ENCODE measurements around the gene GNAZ.

Gene GNAZ

GRCh38 chr22:23065069-23065451 is 5.3 kb upstream of the GNAZ start:
- DNase-seq: no peak

- peak; percentile 5 for DNase-seq
These were observed 4.7 kb upstream of the GNAZ start for GRCh38 chr22:23065495-23066122.

DNA sequence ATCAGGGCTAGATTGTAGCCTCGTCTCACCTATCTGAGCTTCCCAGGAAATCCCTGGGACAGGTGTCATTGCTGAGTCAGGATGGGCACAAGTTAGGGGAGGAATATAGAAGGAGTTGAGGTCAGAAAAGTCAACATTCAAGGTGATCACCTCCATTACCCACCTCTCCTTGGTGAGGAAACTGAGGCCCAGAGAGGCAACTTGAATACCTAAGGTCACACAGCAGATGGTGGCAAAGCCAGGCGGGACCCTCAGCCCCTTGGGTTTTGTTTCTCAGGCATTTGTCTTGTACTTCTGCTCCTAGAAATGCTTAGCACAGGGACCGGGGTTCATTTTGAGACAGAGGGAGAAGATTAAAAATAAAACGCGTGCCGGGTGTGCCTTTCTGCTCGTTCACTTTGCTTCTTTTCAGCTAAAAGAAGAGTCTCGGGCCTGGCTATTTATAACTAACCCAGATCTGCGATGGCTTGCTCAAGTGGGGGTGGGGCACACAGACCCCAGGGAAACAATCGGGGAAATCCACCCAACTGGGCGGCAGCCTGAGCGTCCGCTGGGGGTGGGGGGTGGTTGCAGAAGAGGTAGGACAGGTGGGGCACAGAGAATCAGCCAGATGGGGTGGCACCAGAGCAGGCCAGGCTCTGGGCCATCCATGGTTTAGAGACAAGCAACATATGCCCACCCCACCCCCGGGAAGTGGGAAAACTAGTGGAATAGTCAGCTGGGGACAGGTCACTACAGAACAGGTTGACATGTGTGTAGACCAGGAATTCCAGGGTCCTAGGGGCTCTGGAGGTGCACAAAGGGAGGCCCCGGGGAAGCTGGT is 3.9 kb upstream of the GNAZ start:
- peak; percentile 21 for DNase-seq

GRCh38 chr22:23067023-23067650 is 3.2 kb upstream of the GNAZ start:
- DNase-seq: peak; percentile 20

DNA sequence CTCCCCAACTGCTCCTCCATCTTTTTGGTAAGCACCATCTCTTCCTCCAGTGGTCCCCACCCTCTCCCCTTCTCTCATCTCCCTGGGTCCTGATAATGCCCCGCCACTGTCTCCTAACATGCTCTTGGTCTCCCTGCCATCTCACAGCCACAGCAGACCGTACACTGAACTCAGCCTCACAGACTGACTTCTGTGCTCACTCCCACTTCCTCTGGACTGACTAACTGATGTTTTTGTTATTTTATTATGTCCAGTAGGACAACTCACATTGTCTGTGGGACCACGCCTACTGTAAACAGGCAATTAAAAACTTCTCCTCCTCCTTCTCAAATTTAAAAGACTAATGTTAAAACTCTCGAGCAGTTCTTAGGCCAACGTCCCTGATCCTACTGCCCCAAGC is 2.6 kb upstream of the GNAZ start:
- DNase-seq: peak; percentile 3

DNA sequence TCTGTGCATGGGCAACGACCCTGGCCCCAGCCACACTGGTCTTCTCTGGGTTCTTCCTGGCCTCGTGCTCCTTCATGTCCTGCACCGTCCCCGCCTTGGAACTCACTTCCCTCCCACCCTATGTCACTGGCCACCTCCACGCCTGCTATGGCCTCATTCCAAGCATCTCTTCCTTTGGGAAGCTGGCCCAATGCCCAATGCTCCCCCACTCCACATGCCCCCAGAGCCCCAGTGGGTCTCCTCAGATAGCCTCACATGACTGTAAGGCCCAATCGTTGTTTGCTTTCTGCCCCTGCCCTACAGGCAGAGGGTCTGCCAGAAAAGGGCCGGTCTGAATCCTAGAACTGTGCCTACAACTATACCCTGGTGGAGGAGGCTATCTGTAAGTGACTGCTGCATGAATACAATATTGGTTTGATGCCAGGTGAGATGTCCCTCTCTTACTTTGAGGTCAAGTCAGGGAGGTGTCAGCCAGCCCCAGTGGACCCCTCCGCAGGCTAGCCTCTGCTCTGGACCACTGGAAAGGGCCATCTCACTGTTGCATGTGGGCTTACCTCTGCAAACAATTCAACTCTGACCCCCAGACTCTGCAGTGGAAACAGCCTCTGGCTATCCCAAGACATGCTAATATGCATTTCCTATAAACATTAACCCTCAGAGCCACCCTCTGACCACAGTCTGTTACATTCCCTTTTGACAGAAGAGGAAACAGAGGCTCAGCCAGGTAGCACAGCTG is 2.1 kb upstream of the GNAZ start:
- DNase-seq: peak; percentile 20

DNA sequence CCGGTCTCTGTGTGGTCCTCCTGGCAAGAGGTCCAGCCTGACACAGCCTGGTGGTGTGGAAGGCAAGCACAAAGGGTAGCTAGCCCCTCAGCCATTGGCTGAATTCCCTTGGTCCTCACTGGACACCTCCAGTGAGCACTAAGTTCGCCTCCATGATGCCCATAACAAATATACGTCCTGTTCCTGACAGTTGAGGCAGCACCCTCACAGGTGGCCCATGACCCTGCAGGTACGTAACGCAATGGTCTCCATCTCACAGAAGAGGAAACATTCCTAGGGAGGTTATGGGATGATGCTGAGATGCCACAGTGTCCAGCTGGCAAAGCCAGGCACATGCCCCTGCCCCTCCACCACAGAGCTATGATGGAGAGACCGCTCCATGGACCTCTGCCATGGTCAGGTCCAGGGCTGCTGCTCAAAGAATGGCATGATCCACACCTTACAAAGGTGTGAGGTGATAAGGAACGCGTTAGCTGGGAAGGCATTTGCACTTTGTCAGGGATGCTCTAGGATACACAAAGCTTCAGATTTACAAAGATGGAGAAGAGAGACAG is 1.4 kb upstream of the GNAZ start:
- DNase-seq: peak; percentile 25

- DNase-seq: peak; percentile 95
These were observed 589 bp upstream of the GNAZ start for GRCh38 chr22:23069502-23070357.

DNA sequence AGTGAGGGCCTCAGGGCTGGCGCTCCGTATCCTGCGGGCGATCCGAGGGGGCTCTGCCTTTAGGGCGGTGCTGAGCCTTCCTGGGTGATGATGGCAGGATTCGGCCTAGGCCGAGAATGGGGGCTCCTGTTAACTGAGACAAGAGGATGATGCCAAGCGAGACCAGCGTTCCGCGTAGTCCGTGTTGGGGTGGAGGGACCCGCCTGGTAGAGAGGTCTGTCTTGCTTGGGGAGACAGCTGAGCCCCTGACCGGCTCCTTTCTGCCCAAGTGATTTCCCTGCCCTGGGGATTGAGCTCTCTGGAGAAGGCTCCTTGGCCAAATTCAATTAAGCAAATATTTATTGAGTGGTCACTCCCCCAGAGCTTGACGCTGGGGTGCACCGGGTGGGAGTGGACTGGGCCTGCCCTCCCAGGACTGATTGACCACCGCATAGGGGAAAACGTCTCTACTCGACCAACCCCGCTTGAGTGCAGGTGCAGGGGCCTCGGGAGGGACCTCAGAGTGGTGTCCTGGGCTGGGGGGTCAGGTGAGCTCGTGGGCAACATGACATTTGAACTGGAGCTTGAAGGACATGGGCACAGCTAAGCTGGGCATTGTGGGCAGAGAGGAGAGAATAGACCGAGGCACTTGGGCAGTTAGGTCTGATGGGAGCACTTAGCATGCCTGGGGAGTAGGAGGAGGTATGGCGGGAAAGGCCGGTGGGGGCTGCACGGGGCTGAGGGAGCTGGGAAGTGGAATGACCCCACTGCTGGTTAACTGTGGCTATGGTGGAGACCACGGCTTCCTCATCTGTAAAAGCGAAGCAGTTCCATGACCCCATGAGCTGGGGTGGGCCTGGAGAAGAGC is 1.1 kb downstream of the GNAZ start:
- peak; percentile 29 for DNase-seq

- DNase-seq: no peak
These were observed 2.0 kb downstream of the GNAZ start for GRCh38 chr22:23072077-23072910.

DNA sequence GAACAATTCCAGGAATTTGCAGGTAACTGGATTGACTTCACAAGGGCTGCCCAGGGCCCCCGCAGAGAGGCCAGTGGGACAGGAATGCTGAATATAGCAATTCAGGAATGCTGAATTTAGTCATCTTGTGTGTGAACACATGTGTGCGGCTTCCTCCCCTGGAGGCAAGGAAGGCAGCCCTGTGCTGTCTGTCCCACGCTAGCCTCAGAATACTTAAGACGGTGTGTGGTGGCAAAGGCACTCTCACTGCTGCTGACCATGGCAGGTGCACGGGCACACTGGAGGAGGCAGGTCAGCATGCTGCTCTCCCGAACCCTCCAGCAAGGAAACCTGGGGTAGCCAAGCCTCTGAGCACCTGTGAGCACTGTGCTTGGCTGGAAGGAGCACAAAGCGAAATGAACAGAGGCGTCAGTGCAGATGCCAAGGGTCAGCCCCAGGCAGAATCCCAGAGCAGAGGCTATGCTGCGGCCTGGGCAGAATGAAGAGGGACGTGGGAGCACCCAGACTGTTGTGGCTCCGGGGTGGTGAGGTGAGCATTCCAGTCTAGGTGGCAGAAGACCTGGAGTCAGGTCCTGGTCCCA is 2.7 kb downstream of the GNAZ start:
- no peak for DNase-seq

GRCh38 chr22:23073526-23074229 is 3.4 kb downstream of the GNAZ start:
- no peak for DNase-seq

DNA sequence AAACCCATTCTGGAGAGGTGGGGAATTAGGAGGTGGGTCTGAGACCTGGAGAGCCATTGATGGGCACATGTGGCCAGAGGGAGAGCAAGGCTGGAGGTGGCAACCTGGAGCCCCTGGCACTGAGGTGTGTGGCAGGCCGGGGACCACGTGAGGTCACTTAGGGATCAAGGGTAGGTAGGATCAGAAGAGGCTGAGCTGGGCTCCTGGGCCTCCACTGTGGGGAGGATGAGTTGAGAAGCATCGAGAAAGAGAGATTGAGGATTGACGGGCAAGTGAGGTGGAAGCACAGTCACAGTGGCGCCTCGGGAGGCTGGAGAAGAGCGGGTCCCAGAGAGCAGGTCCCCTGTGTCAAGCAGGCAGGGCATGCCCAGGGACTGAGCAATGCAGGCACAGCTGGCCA is 4.1 kb downstream of the GNAZ start:
- no peak for DNase-seq

DNA sequence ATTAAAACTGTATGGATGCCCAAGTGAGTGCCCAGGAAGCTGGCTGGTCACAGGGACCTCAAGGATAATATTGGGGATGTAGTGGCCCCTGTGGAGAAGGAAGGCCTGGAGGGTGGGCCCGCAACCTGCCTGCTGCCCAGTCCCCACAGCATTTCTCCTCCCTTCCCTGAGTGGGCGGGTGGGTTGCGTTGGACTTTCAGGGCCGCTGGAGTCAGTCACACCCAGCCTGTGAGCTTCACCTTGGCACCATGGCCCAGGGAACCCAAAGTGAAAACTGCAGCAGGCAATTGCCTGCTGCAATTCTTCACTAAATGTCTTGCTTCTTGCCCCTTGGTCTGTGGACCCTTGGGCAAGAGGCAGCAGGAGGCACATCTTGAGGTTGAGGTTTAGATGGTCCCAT is 4.7 kb downstream of the GNAZ start:
- DNase-seq: no peak

GRCh38 chr22:23075525-23076216 is 5.4 kb downstream of the GNAZ start:
- DNase-seq: no peak

DNA sequence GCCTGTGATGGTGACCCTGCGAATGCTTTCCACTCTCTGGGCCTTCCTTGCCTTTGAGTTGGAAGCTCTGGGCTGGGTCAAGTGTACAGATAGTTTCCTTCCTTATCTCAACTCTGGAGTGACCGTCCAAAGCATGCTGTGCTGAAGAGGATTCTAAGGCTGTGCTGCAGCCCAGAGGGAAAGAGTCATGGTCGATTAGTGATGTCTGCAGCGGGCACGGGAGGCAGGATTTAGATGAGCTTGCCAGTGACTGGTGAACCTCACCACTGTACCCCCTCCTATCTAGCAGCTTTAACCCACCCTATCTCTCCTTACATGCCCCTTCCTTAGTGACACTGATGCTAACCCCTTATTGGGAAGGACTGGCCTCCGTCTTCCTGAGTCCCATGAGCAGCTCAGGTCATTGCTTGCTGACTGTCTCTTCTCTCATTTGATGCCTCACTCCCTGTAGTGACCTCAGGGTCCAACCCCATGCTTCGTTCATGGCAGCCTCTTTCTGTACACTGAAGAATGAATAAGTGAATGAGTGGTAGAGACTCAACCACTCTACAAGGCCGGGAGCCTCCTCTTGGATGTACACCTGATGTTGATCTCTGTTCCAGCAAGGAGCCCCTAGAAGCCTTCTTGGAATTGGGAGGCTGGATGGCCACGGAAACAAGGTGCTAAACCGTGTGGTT is 6.7 kb downstream of the GNAZ start:
- DNase-seq: no peak

DNA sequence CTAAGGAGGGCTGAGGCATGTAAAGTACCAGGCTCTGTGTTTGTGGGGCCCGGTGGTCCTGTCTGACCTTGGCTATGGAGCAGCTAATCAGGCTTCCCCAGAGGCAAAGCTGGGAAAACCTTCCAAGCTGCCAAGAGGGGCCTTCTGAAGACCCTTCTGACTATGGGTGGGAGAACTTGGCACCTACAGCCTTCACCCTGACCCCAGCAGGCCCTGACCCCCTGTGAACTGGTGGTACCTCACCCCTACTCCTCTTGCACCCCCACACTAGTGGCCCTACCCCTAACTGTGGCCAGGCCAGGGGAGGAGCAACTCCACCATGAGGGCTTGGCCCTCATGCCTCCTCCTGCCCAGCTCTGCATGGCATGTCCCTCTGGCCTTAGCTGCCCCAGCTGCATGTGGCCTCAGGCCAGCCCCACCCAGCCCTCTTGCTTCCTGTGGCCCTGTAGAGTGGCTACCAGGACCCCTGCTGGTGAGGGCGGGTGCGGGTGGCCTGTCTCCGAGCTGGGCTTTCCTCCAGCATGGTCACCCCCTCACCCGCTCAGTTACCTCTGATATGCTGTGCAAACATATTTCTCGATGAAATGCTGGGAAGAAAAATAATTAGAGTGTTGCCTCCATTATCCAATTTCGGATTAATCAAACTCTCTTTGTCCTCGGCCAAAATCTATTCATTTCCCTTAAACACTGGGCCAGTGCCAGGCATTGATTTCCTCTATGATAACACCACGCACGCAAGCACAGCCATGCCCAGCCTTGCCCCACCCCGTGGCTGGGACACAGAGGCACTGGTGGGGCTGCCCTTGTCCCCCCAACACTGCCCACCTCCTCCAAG is 7.5 kb downstream of the GNAZ start:
- no peak for DNase-seq

All from activated CD4-positive, CD25-positive, alpha-beta regulatory T cell treated with anti-CD3 and anti-CD28 coated beads, Interleukin-2, amount 50 U/mL, for 72 hours (primary cell).